K562 treated with DMSO at 1 percent for 48 hours (cell line): ENCODE data around the gene ERICH2. TPM values are rescaled to one million over a fixed set of nuclear protein-coding genes. Genes with fewer than 3 reads are reported as not detected.

Experiments
- total RNA-seq: library from RNA; unstranded; fragments of 300-600 nt; gene quantifications from 2 replicates; pipeline ENCODE4 v1.2.3, GENCODE V29; 2022; ENCODE audit warnings: low replicate concordance; ENCODE audit errors: extremely low read depth

The ERICH2 gene, protein sequence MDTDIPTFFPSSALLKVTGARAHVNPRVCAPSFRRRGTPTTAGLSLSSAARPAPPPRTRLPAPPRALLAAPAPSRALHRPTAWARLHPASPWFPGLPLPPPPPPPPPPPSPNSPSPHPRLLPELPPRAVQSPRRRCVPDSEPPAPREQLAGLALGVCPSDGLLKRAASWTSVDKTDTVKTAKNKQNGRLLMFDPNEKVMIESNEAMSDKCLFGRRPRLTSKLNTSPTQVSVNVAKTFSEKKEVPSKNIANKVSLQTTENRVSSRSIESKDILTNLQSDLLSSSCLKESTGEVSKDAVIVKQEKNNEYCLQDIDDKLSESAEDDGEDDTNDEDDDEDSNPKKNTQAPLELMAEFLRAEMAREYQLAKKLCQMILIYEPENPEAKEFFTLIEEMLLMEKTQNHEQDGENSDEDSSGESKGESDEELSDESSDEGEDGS
- not detected in 2 replicates for total RNA-seq

GRCh38 chr2:170770008-170770605 lies at the start of gene ERICH2:
Gene ERICH2, plus strand, starts transcription at chr2:170770378. Its CDS starts 304 bp downstream, at chr2:170770682.

DNA sequence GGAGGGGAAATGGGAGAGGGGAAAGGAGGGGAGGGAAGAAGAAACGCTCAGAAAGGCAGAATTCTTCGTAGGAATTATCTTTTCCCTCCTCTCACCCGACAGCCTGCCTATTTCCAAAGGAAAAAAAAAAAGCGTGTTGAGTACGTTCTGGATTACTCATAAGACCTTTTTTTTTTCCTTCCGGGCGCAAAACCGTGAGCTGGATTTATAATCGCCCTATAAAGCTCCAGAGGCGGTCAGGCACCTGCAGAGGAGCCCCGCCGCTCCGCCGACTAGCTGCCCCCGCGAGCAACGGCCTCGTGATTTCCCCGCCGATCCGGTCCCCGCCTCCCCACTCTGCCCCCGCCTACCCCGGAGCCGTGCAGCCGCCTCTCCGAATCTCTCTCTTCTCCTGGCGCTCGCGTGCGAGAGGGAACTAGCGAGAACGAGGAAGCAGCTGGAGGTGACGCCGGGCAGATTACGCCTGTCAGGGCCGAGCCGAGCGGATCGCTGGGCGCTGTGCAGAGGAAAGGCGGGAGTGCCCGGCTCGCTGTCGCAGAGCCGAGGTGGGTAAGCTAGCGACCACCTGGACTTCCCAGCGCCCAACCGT lies 46.4 kb downstream of the ERICH2 start, which contains the start of gene GAD1:
Gene GAD1, plus strand, starts transcription at position 384 of the 589 bp plus-strand sequence. CDS start 1,705 bp downstream, outside the sequence.

Other genes with a start within 250 kb of the ERICH2 start
- not detected in 2 replicates for gene SP5, start 55.0 kb upstream of the ERICH2 start, total RNA-seq
- not detected in 2 replicates for gene GAD1, start 46.5 kb downstream of the ERICH2 start, total RNA-seq
- gene GORASP2, start 158.9 kb downstream of the ERICH2 start, total RNA-seq, result not detected in 2 replicates